ENCODE data around the gene FDXR. TPM values are rescaled to one million over a fixed set of nuclear protein-coding genes. Genes with fewer than 3 reads are reported as not detected.
A peak's percentile ranks its signal among the peaks of the same experiment; 100 is the strongest.

Gene FDXR
- polyA plus RNA-seq, 3 donors = 2.5 to 7.3 (median 6.2) TPM

DNA sequence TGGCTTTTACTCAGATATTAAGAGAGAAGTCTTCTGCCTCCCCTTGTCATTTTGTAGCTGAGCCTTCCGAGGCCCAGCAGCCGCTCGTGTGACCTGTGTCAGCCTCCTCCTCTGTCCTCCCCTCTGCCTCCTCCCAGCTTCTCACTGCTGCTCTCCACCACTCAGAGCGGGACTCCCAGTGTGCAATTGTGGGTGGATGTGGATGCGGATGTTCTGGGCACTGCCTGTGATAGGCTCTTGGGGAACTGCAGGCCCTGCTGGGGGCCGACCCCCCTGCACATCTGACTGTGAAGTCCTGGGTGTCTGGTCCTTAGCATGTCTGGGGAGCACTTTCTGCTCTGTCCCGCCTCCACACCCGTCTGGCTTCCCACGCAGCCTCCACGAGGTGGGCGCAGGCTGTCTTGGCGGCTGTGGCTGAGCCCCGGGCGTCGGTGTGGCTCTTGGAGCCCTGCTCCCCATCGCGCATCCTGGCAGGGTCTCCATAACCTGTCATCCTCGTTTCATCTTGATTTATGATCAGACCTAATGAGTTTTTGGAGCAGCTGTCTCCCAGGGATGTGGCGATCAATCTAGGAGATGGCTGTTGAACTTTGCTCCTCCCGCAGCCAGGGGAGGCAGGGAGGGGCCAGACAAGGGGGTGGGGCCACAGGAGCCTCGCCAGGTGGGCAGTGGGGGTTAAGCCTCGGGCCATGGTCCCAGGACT lies 41.2 kb downstream of the FDXR start:
- TF ChIP-seq, protein P1, sequence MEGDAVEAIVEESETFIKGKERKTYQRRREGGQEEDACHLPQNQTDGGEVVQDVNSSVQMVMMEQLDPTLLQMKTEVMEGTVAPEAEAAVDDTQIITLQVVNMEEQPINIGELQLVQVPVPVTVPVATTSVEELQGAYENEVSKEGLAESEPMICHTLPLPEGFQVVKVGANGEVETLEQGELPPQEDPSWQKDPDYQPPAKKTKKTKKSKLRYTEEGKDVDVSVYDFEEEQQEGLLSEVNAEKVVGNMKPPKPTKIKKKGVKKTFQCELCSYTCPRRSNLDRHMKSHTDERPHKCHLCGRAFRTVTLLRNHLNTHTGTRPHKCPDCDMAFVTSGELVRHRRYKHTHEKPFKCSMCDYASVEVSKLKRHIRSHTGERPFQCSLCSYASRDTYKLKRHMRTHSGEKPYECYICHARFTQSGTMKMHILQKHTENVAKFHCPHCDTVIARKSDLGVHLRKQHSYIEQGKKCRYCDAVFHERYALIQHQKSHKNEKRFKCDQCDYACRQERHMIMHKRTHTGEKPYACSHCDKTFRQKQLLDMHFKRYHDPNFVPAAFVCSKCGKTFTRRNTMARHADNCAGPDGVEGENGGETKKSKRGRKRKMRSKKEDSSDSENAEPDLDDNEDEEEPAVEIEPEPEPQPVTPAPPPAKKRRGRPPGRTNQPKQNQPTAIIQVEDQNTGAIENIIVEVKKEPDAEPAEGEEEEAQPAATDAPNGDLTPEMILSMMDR (IDR thresholded peaks at IDR 0.05) = no peak
- 90% methylated on average over 14 of the region's 22 CpGs for WGBS (ENCODE audit: insufficient coverage)
- Histone ChIP-seq H3K9ac (ENCODE audit: insufficient read depth, low read length, poor library complexity, severe bottlenecking) (no peak overlapping the region), H4K20me1 (ENCODE audit: insufficient read depth, low read length) (peaks cover 21% of the 10 kb centered on the region), H3K9me3 (replicated peaks in 1 of 2; ENCODE audit: control insufficient read depth in 1 of 2, insufficient read depth in 1 of 2, low read length in 2 of 2) (no peaks in the 10 kb centered on the region), H2AFZ (ENCODE audit: insufficient read depth, low read depth, low read length, poor library complexity, severe bottlenecking) (no peak overlapping the region), H3K4me2 (replicated peaks; ENCODE audit: extremely low read depth, low read length, poor library complexity, severe bottlenecking) (no peak overlapping the region), H3K36me3 (replicated peaks in 1 of 2; ENCODE audit: control insufficient read depth in 1 of 2, insufficient read depth in 2 of 2, low read length in 2 of 2) (peaks cover 55 to 77% of the 10 kb centered on the region in 2 donors), H3K27ac (ENCODE audit: low read depth in 1 of 2, low read length in 2 of 2) (no peak overlapping the region), H3K4me3 (replicated peaks in 1 of 3; ENCODE audit: low read depth in 2 of 3, low read length in 3 of 3) (no peak overlapping the region), H3K79me2 (ENCODE audit: insufficient read depth, low read length) (no peaks in the 10 kb centered on the region), H3K27me3 (ENCODE audit: control insufficient read depth in 2 of 2, insufficient read depth in 2 of 2, low read length in 2 of 2) (no peaks in the 10 kb centered on the region), H3K4me1 (ENCODE audit: control insufficient read depth in 1 of 2, insufficient read depth in 2 of 2, low read length in 2 of 2) (peaks cover 13 to 14% of the 10 kb centered on the region in 2 donors)
- Mint-ChIP-seq H3K27ac (no peak overlapping the region), H3K36me3 (peaks cover 64 to 78% of the 10 kb centered on the region in 2 donors), H3K27me3 (ENCODE audit: low read depth in 3 of 3) (peaks cover 0 to 4% (median 2%) of the 10 kb centered on the region in 3 donors), H3K9me3 (no peaks in the 10 kb centered on the region), H3K4me3 (no peak overlapping the region), H3K4me1 (peaks cover 14% of the 10 kb centered on the region)
- intact Hi-C loops (cut with micrococcal nuclease) = no loop called here
- no peak for DNase-seq

DNA sequence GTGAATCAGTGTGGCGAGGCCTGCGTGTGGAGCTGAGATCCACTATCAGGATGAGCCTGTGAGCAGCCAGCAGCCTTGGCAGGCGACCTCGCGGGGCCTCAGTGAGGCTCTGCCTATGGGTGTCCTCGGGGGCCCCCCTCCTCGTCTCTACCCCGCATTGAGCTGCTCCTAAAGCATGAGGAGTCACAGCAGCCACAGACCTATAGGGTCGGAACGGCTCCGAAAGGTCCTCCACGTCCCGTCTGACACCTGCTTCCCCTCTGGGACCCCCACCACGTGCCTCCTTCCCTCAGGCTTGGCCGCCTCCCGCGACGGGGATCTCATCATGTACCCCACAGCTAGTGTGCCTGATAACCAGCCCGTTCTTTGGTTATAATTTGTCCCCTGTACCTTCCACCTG lies 41.9 kb downstream of the FDXR start:
- H3K27ac ChIP-seq (ENCODE audit: low read depth in 1 of 2, low read length in 2 of 2) = no peak overlapping the region
- 95% methylated on average over 19 of the region's 19 CpGs for WGBS (ENCODE audit: insufficient coverage)
- H3K9ac ChIP-seq (ENCODE audit: insufficient read depth, low read length, poor library complexity, severe bottlenecking) = no peak overlapping the region
- Mint-ChIP-seq H3K9me3 (no peaks in the 10 kb centered on the region), H3K4me3 (no peak overlapping the region), H3K4me1 (peaks cover 14% of the 10 kb centered on the region), H3K27me3 (ENCODE audit: low read depth in 3 of 3) (peaks cover 0 to 4% (median 2%) of the 10 kb centered on the region in 3 donors), H3K36me3 (peaks cover 63 to 76% of the 10 kb centered on the region in 2 donors), H3K27ac (peak overlapping the region in 2 of 7 donors; percentile 15 to 22)
- no peaks in the 10 kb centered on the region for H3K27me3 ChIP-seq (ENCODE audit: control insufficient read depth in 2 of 2, insufficient read depth in 2 of 2, low read length in 2 of 2)
- TF ChIP-seq, protein P1 (IDR thresholded peaks at IDR 0.05) = no peak
- intact Hi-C loops (cut with micrococcal nuclease) = no loop called here
- H3K9me3 ChIP-seq (replicated peaks in 1 of 2; ENCODE audit: control insufficient read depth in 1 of 2, insufficient read depth in 1 of 2, low read length in 2 of 2) = no peaks in the 10 kb centered on the region
- H3K4me2 ChIP-seq (replicated peaks; ENCODE audit: extremely low read depth, low read length, poor library complexity, severe bottlenecking) = no peak overlapping the region
- H3K79me2 ChIP-seq (ENCODE audit: insufficient read depth, low read length) = no peaks in the 10 kb centered on the region
- H3K4me3 ChIP-seq (replicated peaks in 1 of 3; ENCODE audit: low read depth in 2 of 3, low read length in 3 of 3) = no peak overlapping the region
- no peak overlapping the region for H2AFZ ChIP-seq (ENCODE audit: insufficient read depth, low read depth, low read length, poor library complexity, severe bottlenecking)
- no peak for DNase-seq
- H3K36me3 ChIP-seq (replicated peaks in 1 of 2; ENCODE audit: control insufficient read depth in 1 of 2, insufficient read depth in 2 of 2, low read length in 2 of 2) = peaks cover 55 to 77% of the 10 kb centered on the region in 2 donors
- peaks cover 28% of the 10 kb centered on the region for H4K20me1 ChIP-seq (ENCODE audit: insufficient read depth, low read length)
- H3K4me1 ChIP-seq (ENCODE audit: control insufficient read depth in 1 of 2, insufficient read depth in 2 of 2, low read length in 2 of 2) = peaks cover 13 to 14% of the 10 kb centered on the region in 2 donors
